AG04450 (cell line): ENCODE results near the gene DACT1. TPM values are rescaled to one million over a fixed set of nuclear protein-coding genes. Genes with fewer than 3 reads are reported as not detected.

Experiments
- CTCF ChIA-PET: fragments of 300-600, 350-600 bp; formaldehyde crosslinking; extraction: SDS; loops from one replicate; lab custom pipeline; 2022; ENCODE audit warnings: antibody characterized with exemption, inconsistent platforms; lab: Charles Lee
- POLR2A ChIA-PET: fragments of 350-600 bp; formaldehyde crosslinking; extraction: SDS; loops from one replicate; lab custom pipeline; 2021; ENCODE audit warnings: antibody characterized with exemption, inconsistent platforms; lab: Yijun Ruan, JAX
- DNase-seq: peaks from one replicate; pipeline ENCODE4 v3.0.0-alpha.2; 2011; ENCODE audit warnings: low read depth, low spot score
- H3K27ac ChIP-seq: one replicate; pipeline ENCODE4 v1.5.1; 2012; ENCODE audit warnings: low read depth, low read length, control low read depth
- H3K27me3 ChIP-seq: one replicate; pipeline ENCODE4 v1.6.0; 2012; ENCODE audit warnings: low read length; ENCODE audit not compliant: control insufficient read depth, insufficient read depth
- H3K4me3 ChIP-seq: 2 replicates; pipeline ENCODE4 v1.5.1; 2011; ENCODE audit warnings: mild to moderate bottlenecking, low read depth, low read length, control low read depth
- H3K9me3 ChIP-seq: 2 replicates; pipeline ENCODE4 v1.5.1; 2012; ENCODE audit warnings: low read length; ENCODE audit not compliant: control insufficient read depth, insufficient read depth
- polyA plus RNA-seq: library from polyadenylated mRNA; depleted of rRNA; stranded (reverse); fragments of >200 nt; gene quantifications from 2 replicates; pipeline ENCODE4 v1.2.3, GENCODE V29; 2011
- TF ChIP-seq, protein P1 (sequence below): IDR thresholded peaks from 2 replicates; pipeline ENCODE4 v1.5.1; 2011; ENCODE audit warnings: low read depth, low read length, control low read depth, inconsistent platforms

DACT1 gene
- polyA plus RNA-seq, 1 experiment = 6.1 TPM

DNA sequence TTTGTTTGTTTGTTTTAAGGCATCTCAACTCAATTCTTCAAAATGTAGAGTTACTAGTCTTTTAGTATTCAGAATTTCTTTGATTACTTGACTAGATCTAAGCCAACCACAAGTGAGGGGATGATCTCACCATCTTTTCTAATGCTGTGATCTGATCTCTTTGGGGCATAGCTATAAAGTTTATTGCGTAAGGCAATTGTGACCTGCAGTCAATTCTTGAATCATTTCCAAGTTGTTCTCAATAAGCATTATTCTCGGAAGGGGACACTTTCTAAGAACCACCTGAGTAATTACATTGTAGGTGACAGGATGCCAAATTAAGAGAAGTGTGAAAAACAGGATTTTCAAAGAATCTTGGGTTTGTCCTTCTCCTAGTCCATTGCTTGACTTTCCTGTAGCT lies 13.1 kb downstream of the DACT1 start:
- Histone ChIP-seq H3K9me3 (peaks cover 9% of the 10 kb centered on the region; the same call in 1 of the 2 replicates), H3K27ac (no peak overlapping the region), H3K27me3 (no peaks in the 10 kb centered on the region), H3K4me3 (no peak overlapping the region)
- TF ChIP-seq, protein P1, sequence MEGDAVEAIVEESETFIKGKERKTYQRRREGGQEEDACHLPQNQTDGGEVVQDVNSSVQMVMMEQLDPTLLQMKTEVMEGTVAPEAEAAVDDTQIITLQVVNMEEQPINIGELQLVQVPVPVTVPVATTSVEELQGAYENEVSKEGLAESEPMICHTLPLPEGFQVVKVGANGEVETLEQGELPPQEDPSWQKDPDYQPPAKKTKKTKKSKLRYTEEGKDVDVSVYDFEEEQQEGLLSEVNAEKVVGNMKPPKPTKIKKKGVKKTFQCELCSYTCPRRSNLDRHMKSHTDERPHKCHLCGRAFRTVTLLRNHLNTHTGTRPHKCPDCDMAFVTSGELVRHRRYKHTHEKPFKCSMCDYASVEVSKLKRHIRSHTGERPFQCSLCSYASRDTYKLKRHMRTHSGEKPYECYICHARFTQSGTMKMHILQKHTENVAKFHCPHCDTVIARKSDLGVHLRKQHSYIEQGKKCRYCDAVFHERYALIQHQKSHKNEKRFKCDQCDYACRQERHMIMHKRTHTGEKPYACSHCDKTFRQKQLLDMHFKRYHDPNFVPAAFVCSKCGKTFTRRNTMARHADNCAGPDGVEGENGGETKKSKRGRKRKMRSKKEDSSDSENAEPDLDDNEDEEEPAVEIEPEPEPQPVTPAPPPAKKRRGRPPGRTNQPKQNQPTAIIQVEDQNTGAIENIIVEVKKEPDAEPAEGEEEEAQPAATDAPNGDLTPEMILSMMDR = no peak
- ChIA-PET POLR2A (no interaction called here), CTCF (interaction anchor here (0.9 to 1.4 kb wide), 3 partner anchors 12 to 473 kb away, joined by 3 to 6 read pairs (median 4); partner anchors contain the start of gene DACT1)
- no peak for DNase-seq

DNA sequence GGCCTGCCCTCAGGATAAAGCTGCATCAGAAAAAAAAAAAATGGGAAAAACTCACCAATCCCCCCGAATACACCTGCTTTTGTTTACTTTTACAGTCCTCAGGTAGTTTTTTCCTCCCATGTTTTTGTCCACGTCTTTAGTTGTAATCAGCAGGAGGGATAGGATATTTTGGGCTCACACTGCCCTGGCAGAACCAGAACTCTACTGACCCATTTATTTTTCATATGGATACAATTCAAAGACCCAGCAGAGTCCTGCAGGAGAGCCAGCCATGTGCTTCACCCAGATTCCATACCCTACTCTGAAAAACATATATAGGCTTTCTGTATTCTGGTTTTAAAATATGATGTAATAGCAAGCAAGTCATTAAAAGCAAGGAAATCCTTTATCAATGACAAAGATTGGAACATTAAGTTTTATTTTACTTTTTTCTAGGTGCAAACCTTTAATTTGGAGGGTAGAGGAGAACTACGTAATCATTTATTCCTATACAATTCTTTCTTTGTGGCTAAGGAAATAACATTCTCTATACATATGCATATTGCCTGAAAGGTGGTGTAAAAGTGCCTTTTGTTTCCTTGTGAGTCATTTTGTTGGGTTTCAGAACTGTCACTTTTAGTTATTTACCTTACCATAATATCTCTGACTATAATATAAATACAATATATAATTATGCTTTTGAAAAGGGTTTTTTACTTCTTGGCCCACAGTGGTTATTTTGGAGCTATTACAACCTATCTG lies 19.1 kb downstream of the DACT1 start:
- TF ChIP-seq, protein P1 = no peak
- ChIA-PET POLR2A (no interaction called here), CTCF (interaction anchor here (1.8 kb wide), 1 partner anchor 399 kb away, joined by 6 read pairs; no protein-coding TSS in a partner anchor)
- H3K9me3 ChIP-seq = no peaks in the 10 kb centered on the region
- H3K4me3 ChIP-seq = no peak overlapping the region
- H3K27ac ChIP-seq = no peak overlapping the region
- no peak for DNase-seq
- no peaks in the 10 kb centered on the region for H3K27me3 ChIP-seq

DNA sequence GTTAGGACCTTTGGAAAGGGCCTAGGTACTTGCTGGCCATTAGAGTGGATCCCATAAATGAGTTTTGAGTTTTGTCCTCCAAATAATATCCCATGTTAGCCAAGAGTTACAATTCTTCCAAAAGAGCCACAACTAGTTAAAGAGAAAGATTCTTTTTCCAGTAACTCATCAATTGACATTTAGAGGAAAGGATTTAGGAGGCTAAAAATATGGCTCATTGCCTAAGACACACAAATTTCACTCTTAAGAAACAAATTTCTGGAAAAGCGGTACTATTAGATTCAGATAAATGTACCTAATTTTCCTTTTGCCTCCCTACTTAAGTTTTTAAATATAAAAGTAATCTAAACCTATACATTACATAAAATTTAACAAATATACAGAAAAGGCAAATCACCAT lies 21.3 kb downstream of the DACT1 start:
- Histone ChIP-seq H3K27ac (no peak overlapping the region), H3K27me3 (no peaks in the 10 kb centered on the region), H3K4me3 (no peak overlapping the region), H3K9me3 (no peaks in the 10 kb centered on the region)
- TF ChIP-seq, protein P1 = no peak
- ChIA-PET CTCF (interaction anchor here (1.8 kb wide), 1 partner anchor 396 kb away, joined by 6 read pairs; no protein-coding TSS in a partner anchor), POLR2A (no interaction called here)
- no peak for DNase-seq

DNA sequence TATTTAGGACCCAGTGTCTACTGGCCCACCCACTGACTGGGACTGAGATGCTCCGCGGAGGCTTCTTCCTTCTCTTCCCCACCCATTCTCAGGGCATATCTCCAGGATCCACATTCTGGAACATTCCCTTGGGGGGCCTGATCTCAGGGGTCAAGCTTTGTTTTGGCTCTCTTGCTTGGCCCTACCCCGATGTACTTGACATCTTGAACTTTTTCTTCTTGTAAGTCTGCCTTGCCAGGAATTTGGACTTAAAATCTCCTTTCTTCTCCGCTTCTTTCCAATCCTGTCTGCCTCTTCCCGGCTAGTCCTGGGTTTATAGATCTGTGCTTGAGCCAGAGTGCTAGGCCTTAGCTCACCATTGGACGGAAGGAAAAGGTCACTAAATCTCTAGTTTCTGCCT lies 22.1 kb downstream of the DACT1 start:
- no peaks in the 10 kb centered on the region for H3K27me3 ChIP-seq
- no peak overlapping the region for H3K4me3 ChIP-seq
- H3K9me3 ChIP-seq = no peaks in the 10 kb centered on the region
- ChIA-PET CTCF (no interaction called here), POLR2A (no interaction called here)
- TF ChIP-seq, protein P1 = no peak
- H3K27ac ChIP-seq = no peak overlapping the region
- no peak for DNase-seq

DNA sequence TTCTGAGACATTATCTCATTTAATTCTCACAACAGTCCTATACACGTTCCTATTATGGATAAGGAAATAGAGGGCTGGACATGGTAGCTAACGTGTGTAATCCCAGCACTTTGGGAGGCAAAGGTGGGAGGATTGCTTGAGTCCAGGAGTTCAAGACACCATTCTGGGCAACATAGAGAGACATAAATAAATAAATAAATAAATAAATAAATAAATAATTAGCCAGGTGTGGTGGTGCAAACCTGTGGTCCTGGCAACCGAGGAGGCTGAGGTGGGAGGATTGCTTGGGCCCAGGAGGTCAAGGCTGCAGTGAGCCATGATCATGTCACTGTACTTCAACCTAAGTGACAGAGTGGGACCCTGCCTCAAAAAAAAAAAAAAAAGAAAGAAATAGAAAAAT lies 22.6 kb downstream of the DACT1 start:
- POLR2A ChIA-PET = no interaction called here
- CTCF ChIA-PET = no interaction called here
- TF ChIP-seq, protein P1 = no peak
- DNase-seq = no peak
- Histone ChIP-seq H3K4me3 (no peak overlapping the region), H3K9me3 (no peaks in the 10 kb centered on the region), H3K27ac (no peak overlapping the region), H3K27me3 (no peaks in the 10 kb centered on the region)
